ENCODE measurements around the gene TSEN2. TPM values are rescaled to one million over a fixed set of nuclear protein-coding genes. Genes with fewer than 3 reads are reported as not detected.
"Not testable (repeated sequence)": the region's sequence is repeated elsewhere in the genome, so short reads cannot be mapped to it uniquely, and the experiment has no call there.

Gene TSEN2
- total RNA-seq, 1 donor from 2014 or later = 10.2 TPM

DNA sequence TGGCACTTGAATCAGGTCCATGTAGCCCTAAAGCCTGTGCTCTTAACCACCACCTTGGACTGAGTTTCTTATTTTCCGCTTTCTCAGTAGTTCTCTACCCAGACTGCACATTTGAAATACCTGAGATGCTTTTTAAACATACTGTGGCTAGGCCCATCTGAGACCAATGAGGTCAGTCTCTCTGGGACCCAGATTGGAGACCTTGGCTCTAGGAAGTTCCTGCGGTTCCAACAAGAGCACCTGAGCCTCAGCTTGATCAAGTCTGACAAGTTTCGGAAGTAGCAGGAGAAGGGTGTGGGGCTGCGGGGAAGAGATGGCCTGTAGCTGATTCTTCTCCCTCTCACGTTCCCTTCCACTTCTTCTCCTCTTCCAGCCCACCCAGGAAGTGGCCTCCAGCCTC is 11.5 kb upstream of the TSEN2 start:
- DNase-seq = no peak

- DNase-seq = no peak
These were observed 10.8 kb upstream of the TSEN2 start for GRCh38 chr3:12473511-12473910.

GRCh38 chr3:12476238-12476897 is 7.9 kb upstream of the TSEN2 start:
- peak; percentile 59 for DNase-seq

DNA sequence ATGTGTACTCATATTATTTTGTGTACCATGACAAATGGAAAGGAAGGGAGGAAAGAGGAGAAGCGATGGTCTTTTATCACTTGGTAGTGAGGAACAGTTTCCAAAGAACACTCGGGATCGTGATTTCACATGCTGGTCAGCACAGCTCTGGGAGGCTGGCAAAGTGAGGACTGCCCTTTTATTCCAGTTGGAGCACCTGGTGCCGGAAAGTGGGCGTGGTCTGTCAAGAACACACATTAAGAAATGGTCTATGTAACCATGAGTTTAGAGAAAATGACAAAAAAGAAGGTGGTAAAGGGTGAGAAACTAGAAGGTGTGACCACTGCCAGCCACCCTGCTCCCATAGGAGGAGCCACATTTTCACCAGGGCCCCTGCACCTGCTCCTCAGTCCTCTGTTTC is 7.0 kb upstream of the TSEN2 start:
- DNase-seq = no peak

DNA sequence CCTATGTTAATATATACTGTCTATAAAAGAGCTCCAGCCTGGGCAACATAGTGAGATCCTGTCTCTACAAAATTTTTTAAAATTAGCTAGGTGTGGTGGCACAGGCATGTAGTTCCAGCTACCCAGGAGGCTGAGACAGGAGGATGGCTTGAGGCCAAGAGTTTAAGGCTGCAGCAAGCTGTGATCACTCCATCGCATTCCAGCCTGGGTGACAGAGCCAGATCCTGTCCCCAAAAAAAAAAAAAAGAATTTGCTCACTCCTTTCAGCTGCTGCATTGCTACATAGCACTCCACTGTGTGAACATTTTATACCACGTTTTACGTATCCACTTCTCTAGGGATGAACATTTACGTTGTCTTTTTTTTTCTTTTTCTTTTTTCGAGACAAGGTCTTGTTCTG is 6.0 kb upstream of the TSEN2 start:
- DNase-seq = no peak

GRCh38 chr3:12479198-12479597 is 5.1 kb upstream of the TSEN2 start:
- DNase-seq = not testable (repeated sequence)

GRCh38 chr3:12479919-12480427 is 4.3 kb upstream of the TSEN2 start:
- DNase-seq = peak; percentile 75

DNA sequence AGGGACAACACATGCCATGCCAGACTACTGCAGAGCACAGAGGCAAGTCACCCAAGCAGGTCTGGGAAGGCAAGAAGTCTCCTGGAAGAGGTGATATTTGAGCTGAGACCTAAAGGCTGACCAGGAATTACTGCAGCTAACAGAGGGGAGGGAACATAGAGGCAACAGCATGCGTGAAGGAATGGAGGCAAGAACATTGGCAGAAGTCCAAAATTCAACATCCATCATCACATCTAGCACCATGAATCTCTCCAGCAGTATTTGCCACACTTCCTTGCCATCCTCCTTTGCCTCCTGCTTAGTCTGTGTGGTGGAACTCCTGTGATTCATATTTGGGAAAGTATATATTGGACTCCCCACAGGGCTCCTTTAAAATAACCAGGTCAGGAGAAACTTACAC is 870 bp upstream of the TSEN2 start:
- DNase-seq = peak; percentile 16

GRCh38 chr3:12483872-12484197 is 445 bp upstream of the TSEN2 start:
- DNase-seq = no peak

- DNase-seq = no peak
These were observed 675 bp downstream of the TSEN2 start for GRCh38 chr3:12484983-12485327.

DNA sequence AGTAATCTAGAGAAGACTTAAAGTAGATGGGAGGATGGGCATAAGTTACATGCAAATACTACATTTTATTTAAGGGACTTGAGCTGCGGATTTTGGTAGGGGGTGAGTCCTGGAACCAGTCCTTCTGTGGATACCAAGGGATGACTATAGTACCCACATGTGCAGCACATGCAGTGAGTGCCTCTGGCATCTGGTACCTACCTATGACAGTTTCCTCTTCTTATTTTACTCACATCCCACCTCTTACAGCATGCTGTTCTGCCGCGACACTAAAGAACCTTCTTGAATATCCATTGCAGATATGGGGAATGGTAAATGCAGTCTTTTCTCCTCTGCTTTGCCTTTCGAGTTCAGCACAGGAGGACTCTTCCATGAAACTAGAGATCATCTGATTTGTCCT is 1.7 kb downstream of the TSEN2 start:
- DNase-seq = no peak

GRCh38 chr3:12486916-12487315 is 2.6 kb downstream of the TSEN2 start:
- DNase-seq = no peak

DNA sequence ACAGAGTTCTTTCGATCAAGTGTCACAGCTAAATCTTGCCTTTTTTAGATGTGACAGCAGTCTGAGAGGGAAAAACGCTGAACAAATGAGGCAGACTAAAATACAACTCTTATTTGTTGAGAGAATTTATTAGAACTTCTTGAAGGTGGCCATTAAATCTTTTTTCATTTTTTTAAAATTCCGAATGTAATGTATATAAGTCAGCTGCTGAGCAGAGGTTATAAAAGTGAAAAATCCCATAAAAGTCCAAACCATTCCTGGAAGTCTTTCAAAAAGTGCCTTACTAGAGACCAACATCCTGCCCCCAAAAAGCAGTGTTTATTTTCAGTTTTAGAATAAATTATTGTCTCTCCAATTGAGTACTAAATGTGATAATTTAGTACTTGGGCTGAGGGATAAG is 3.1 kb downstream of the TSEN2 start:
- no peak for DNase-seq

- peak; percentile 10 for DNase-seq
These were observed 3.5 kb downstream of the TSEN2 start for GRCh38 chr3:12487786-12488185.

DNA sequence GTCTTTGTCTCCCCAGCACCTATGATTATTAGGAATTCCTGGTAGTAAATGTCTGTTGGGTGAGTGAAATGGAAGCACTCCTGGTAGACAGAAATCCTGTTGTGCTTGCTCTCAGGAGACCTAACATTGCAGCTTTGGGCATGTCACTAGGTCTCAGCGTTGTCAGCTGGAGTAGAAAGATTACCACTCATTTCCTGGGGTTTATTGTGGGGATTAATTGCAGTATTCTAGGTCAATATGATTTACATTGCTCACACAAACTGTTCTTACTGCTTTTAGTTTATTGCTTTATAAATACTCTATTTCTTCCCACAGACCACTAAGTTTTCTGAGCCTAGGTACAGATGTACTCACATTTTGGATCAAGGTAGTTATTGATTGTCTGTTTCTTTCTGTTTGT is 5.1 kb downstream of the TSEN2 start:
- DNase-seq = no peak

DNA sequence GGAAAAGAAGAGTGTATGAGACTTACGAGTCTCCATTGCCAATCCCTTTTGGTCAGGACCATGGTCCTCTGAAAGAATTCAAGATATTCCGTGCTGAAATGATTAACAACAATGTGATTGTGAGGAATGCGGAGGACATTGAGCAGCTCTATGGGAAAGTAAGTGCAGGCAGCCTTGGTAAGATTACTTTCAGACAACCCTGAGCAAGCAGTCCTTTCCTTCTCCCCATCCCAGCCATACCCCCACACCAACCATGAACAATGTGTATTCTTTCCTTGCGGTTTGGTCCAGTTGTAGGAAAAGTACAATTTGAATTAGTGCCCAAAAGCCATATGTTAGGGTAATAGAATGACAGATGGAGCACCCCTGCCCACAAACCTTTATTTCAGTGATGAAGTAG is 5.6 kb downstream of the TSEN2 start:
- DNase-seq = no peak

GRCh38 chr3:12490547-12490946 is 6.3 kb downstream of the TSEN2 start:
- no peak for DNase-seq

DNA sequence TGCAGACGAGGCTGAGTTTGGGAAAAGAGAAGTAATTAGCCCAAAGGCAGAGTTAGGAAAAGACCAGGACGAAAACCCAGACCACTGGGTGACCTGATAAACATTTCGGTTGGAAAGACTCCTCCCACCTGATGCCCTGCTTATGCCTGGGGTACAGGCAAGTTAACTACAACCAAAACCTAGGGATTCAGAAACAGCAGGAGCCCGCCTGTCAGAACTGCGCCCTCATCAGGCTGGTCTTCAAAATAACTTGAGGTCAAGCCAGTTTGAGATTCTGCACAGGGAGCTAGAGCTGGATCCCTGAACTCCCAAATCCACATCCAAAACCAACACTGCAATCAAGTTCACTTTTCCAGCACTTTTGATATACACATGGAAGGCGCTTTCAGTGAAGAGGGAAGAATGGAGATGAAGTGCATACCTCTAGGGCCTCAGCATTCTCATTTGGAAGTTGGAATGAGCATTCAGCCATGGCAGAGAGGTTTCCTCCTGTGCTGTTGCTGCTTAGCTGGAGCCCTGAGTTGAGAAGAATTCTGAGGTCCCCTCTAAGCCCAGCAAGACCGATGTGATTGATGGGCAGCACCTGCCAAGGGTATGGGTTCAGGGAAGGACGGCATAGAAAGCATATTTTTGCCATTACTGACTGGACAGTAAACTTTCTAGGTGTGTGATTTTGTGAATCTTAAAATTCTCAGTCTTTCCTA is 11.6 kb downstream of the TSEN2 start:
- no peak for DNase-seq

GRCh38 chr3:12496453-12496761 is 12.1 kb downstream of the TSEN2 start:
- no peak for DNase-seq

DNA sequence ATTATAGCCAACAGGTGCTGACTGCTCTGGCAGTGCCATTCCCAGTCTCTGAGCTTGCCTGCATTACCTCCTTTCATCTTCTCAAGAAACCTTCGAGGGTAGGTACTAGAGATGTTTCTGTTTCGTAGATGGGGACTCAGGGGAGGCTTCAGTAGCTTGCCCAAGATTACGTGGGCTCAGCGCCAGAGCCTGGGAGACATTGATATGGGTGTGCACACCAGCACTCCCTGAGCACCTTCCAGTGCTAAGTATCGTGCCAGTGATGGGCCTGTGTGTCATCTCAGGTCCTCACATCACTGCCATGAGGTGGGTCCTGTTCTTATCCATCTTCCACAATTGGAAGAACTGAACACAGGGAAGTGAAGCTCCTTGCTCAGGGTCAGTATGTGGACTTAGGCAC is 15.2 kb downstream of the TSEN2 start:
- no peak for DNase-seq

DNA sequence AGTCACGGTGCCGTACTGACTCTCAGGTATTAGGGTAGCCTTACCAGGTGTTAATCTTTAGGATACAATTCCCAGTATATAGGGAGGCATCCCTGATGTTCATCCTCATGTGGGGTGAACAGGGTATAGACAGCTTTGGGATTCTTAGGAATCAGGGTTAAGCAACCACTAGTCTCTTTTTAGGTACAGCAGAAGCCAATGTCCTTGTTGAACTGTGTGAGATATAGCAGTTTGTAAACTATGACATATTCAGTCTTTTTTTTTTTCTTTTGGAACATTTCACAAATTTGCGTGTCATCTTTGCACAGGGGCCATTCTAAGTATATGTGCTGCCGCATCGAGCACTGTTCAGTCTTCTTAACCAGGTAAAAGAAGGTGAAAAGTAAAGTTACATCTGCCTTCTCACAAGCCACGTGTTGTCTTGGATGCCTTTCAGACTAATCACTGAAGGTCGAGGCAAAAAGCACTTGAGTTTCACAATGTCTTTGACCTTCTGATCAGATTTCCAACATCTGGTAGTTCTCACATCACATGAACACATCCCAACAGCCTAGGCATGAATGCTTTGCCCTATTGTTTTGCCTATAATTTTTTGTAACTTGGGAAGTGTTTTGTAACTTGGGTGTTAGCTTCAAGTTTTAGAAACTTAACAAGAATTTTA is 17.2 kb downstream of the TSEN2 start:
- DNase-seq = no peak

GRCh38 chr3:12503126-12503957 is 19.1 kb downstream of the TSEN2 start:
- DNase-seq = no peak

DNA sequence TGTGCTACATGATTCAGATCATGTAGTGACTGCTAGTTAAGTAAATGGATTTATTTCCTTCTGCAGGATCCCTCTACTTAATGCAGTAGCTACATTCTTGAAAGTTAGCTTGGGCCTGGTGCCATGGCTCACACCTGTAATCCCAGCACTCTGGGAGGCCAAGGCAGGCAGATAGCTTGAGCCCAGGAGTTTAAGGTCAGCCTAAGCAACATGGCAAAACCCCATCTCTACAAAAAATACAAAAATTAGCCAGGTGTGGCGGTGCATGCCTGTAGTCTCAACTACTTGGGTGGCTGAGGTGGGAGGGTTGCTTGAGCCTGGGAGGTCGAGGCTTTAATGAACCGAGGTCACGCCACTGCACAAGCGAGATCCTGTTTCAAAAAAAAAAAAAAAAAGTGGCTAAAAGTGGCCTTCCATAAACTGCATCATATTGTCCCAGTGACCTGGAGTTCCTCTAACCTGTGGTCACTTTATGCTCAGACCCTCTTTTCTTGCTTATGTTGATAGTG is 22.0 kb downstream of the TSEN2 start:
- no peak for DNase-seq

Measured in dermis blood vessel endothelial cell (primary cell).